Thoracic aorta (tissue), 2 donors: ENCODE data around the gene TRPM3. TPM values are rescaled to one million over a fixed set of nuclear protein-coding genes. Genes with fewer than 3 reads are reported as not detected.

Experiments used
- ATAC-seq: fragments of 150-250 bp; one replicate; pipeline ENCODE4 v1.8.0; 2017; ENCODE audit warnings: low read depth; ENCODE audit not compliant: insufficient number of reproducible peaks, low FRiP score
- DNase-seq: peaks from one replicate; pipeline ENCODE4 v3.0.0-alpha.2; 2020; ENCODE audit warnings: low spot score
- H3K27ac ChIP-seq, 2 donors: fragments of 200-600 bp; sonication (generic); 1 replicate in 1 of 2; 2 replicates in 1 of 2; pipeline ENCODE4 v1.5.1; 2016; ENCODE audit warnings: mild to moderate bottlenecking in 2 of 2, moderate library complexity in 2 of 2
- H3K27me3 ChIP-seq: fragments of 200-600 bp; sonication (generic); replicated peaks from 2 replicates; pipeline ENCODE4 v1.6.0; 2016; ENCODE audit warnings: mild to moderate bottlenecking; ENCODE audit not compliant: insufficient read depth
- H3K36me3 ChIP-seq: fragments of 200-600 bp; sonication (generic); one replicate; pipeline ENCODE4 v1.5.1; 2016
- H3K4me1 ChIP-seq, 2 donors: fragments of 200-600 bp; sonication (generic); 1 replicate in 1 of 2; 2 replicates in 1 of 2; pipeline versions ENCODE4 v1.5.1 to v1.6.0; 2016; ENCODE audit warnings: low read depth in 2 of 2, mild to moderate bottlenecking in 1 of 2; ENCODE audit not compliant: control insufficient read depth in 1 of 2
- H3K4me3 ChIP-seq: fragments of 200-600 bp; sonication (generic); 2 replicates; pipeline ENCODE4 v1.5.1; 2016; ENCODE audit warnings: mild to moderate bottlenecking
- H3K9me3 ChIP-seq: fragments of 200-600 bp; sonication (generic); 2 replicates; pipeline ENCODE4 v1.5.1; 2016
- CTCF ChIP-seq: fragments of 200-600 bp; sonication (generic); IDR thresholded peaks from one replicate; pipeline ENCODE4 v1.5.1; 2019; ENCODE audit warnings: antibody characterized with exemption
- total RNA-seq, 2 donors: library from RNA; depleted of rRNA; stranded (reverse); fragments of >200 nt; gene quantifications; one replicate each; pipeline versions ENCODE4 v1.1.0 to v1.2.3, GENCODE V29; 2016

Gene TRPM3
- total RNA-seq, 2 donors from 2014 or later, result 2.1 to 5.0 TPM

GRCh38 chr9:70567511-70567910 lies 553.9 kb downstream of the TRPM3 start:
- Histone ChIP-seq H3K36me3 (no peaks in the 10 kb centered on the region), H3K4me3 (no peak overlapping the region), H3K27me3 (no peaks in the 10 kb centered on the region), H3K9me3 (no peaks in the 10 kb centered on the region), H3K4me1 (peaks cover 0 to 14% of the 10 kb centered on the region in 2 donors), H3K27ac (no peak overlapping the region)
- no peak for DNase-seq
- ATAC-seq, result no peak
- TF ChIP-seq CTCF, result no peak

GRCh38 chr9:70566751-70567150 lies 554.7 kb downstream of the TRPM3 start:
- DNase-seq, result no peak
- H3K27me3 ChIP-seq, result no peaks in the 10 kb centered on the region
- H3K4me1 ChIP-seq, result peaks cover 0 to 14% of the 10 kb centered on the region in 2 donors
- no peak for ATAC-seq
- no peak overlapping the region for H3K4me3 ChIP-seq
- no peak overlapping the region for H3K27ac ChIP-seq
- no peaks in the 10 kb centered on the region for H3K9me3 ChIP-seq
- H3K36me3 ChIP-seq, result no peaks in the 10 kb centered on the region
- no peak for TF ChIP-seq CTCF

GRCh38 chr9:70566066-70566465 lies 555.4 kb downstream of the TRPM3 start:
- Histone ChIP-seq H3K27ac (no peak overlapping the region), H3K4me3 (no peak overlapping the region), H3K27me3 (no peaks in the 10 kb centered on the region), H3K4me1 (peaks cover 0 to 14% of the 10 kb centered on the region in 2 donors), H3K9me3 (no peaks in the 10 kb centered on the region), H3K36me3 (no peaks in the 10 kb centered on the region)
- ATAC-seq, result no peak
- DNase-seq, result no peak
- no peak for TF ChIP-seq CTCF

GRCh38 chr9:70564468-70565335 lies 556.7 kb downstream of the TRPM3 start:
- Histone ChIP-seq H3K9me3 (no peaks in the 10 kb centered on the region), H3K27me3 (no peaks in the 10 kb centered on the region), H3K36me3 (no peaks in the 10 kb centered on the region), H3K27ac (peak overlapping the region in 1 of 2 donors; percentile 16), H3K4me3 (no peak overlapping the region), H3K4me1 (peaks cover 0 to 14% of the 10 kb centered on the region in 2 donors)
- TF ChIP-seq CTCF, result no peak
- DNase-seq (no peak), ATAC-seq (no peak)

- H3K4me3 ChIP-seq, result no peak overlapping the region
- H3K27ac ChIP-seq, result peak overlapping the region in 1 of 2 donors; percentile 16
- ATAC-seq (no peak), DNase-seq (no peak)
- H3K4me1 ChIP-seq, result peaks cover 0 to 14% of the 10 kb centered on the region in 2 donors
- H3K27me3 ChIP-seq, result no peaks in the 10 kb centered on the region
- H3K36me3 ChIP-seq, result no peaks in the 10 kb centered on the region
- no peaks in the 10 kb centered on the region for H3K9me3 ChIP-seq
- TF ChIP-seq CTCF, result no peak
These were observed 557.8 kb downstream of the TRPM3 start for GRCh38 chr9:70563431-70564204.
